ENCODE results near the gene SHANK3. TPM values are rescaled to one million over a fixed set of nuclear protein-coding genes. Genes with fewer than 3 reads are reported as not detected.

Gene SHANK3
- polyA plus RNA-seq, 1 of the 3 experiments (the other 2 are of a cell fraction): 1.5 TPM

DNA sequence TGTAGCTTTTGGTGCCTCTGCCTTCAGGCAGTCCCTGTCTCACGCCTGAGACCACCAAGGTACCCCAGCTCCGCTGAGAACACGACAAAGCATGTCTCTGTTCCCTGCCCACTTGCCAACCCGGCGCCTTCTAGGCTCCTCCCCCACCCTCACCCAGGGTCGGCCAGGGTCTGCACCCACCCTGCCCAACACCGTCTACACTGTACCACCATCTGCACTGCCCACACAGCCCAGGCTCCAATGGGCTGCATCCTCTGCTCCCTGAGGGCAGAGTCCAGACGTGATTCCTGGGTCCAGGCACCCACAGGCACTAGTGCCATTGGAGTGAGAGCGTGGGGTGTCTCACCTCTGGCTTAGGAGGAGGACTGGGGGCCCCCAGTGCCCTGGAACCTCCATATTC lies 42.6 kb downstream of the SHANK3 start:
- H3F3A ChIP-seq (replicated peaks; ENCODE audit: insufficient read depth): no peaks in the 10 kb centered on the region
- H3K9me3 ChIP-seq: no peaks in the 10 kb centered on the region
- ChIA-PET POLR2A (no interaction called here), CTCF (no interaction called here)
- H3K9me2 ChIP-seq: no peaks in the 10 kb centered on the region
- TF ChIP-seq JUND (IDR thresholded peaks at IDR 0.05) (no peak), ELF1 (IDR thresholded peaks at IDR 0.05) (no peak)
- H4K20me1 ChIP-seq (ENCODE audit: insufficient read depth): no peaks in the 10 kb centered on the region
- no peaks in the 10 kb centered on the region for H3K27me3 ChIP-seq (ENCODE audit: insufficient read depth)
- no peak for DNase-seq
- H3K4me2 ChIP-seq: no peak overlapping the region
- H3K36me3 ChIP-seq (replicated peaks in 1 of 2; ENCODE audit: control insufficient read depth in 1 of 2, insufficient read depth in 2 of 2, low read length in 1 of 2): no peaks in the 10 kb centered on the region
- H3K79me2 ChIP-seq (ENCODE audit: insufficient read depth): no peaks in the 10 kb centered on the region
- no peak overlapping the region for H3K9ac ChIP-seq
- no peaks in the 10 kb centered on the region for H3K4me1 ChIP-seq (ENCODE audit: control insufficient read depth in 1 of 2, insufficient read depth in 2 of 2, low read depth in 1 of 2, low read length in 1 of 2)
- H2AFZ ChIP-seq (ENCODE audit: low read depth): no peak overlapping the region
- H3K4me3 ChIP-seq (ENCODE audit: low read depth in 2 of 2, low read length in 1 of 2): no peak overlapping the region
- no peak overlapping the region for H3K27ac ChIP-seq (ENCODE audit: low read depth in 2 of 2, low read length in 1 of 2)
- 85% methylated on average over 7 of the region's 9 CpGs for WGBS (ENCODE audit: low lambda C conversion rate)

DNA sequence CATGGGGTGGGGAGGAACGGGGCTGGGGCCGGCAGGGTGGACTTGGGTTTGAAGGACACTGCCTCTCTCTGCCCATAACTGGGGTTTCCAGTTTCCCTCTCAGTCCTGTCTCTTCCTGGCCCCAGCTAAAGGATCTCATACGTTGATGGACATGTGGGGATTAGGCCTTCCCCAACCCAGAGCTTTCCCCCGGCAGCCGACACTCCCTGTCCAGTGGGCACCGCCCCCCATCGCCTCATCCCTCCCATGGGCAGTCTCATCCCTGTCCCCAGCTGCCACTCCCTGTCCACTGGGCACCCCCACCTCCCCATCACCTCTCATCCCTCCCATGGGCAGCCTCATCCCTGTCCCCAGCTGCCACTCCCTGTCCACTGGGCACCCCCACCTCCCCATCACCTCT lies 43.2 kb downstream of the SHANK3 start:
- Histone ChIP-seq H2AFZ (ENCODE audit: low read depth) (no peak overlapping the region), H3K27me3 (ENCODE audit: insufficient read depth) (no peaks in the 10 kb centered on the region), H3F3A (replicated peaks; ENCODE audit: insufficient read depth) (no peaks in the 10 kb centered on the region), H3K9ac (no peak overlapping the region), H3K9me3 (no peaks in the 10 kb centered on the region), H3K4me3 (ENCODE audit: low read depth in 2 of 2, low read length in 1 of 2) (no peak overlapping the region), H3K4me1 (ENCODE audit: control insufficient read depth in 1 of 2, insufficient read depth in 2 of 2, low read depth in 1 of 2, low read length in 1 of 2) (no peaks in the 10 kb centered on the region), H3K4me2 (no peak overlapping the region), H4K20me1 (ENCODE audit: insufficient read depth) (no peaks in the 10 kb centered on the region), H3K27ac (ENCODE audit: low read depth in 2 of 2, low read length in 1 of 2) (no peak overlapping the region), H3K36me3 (replicated peaks in 1 of 2; ENCODE audit: control insufficient read depth in 1 of 2, insufficient read depth in 2 of 2, low read length in 1 of 2) (no peaks in the 10 kb centered on the region), H3K79me2 (ENCODE audit: insufficient read depth) (no peaks in the 10 kb centered on the region), H3K9me2 (no peaks in the 10 kb centered on the region)
- no peak for DNase-seq
- TF ChIP-seq GABPA (IDR thresholded peaks at IDR 0.05; ENCODE audit: low read depth) (no peak), SMC3 (IDR thresholded peaks at IDR 0.05; ENCODE audit: low read depth, low read length) (no peak), RXRA (IDR thresholded peaks at IDR 0.05; ENCODE audit: borderline replicate concordance, low read depth) (no peak), RCOR1 (IDR thresholded peaks at IDR 0.05; ENCODE audit: low read length) (no peak), TAF1 (IDR thresholded peaks at IDR 0.05; ENCODE audit: borderline replicate concordance, low read depth, low read length) (no peak), SIN3A (IDR thresholded peaks at IDR 0.05; ENCODE audit: borderline replicate concordance, low read depth, low read length) (no peak), ELF1 (IDR thresholded peaks at IDR 0.05) (no peak), MEF2A (IDR thresholded peaks at IDR 0.05; ENCODE audit: borderline replicate concordance, low read depth) (no peak), YY1 (IDR thresholded peaks at IDR 0.05; ENCODE audit: low read depth) (no peak)
- TF ChIP-seq, protein P1, sequence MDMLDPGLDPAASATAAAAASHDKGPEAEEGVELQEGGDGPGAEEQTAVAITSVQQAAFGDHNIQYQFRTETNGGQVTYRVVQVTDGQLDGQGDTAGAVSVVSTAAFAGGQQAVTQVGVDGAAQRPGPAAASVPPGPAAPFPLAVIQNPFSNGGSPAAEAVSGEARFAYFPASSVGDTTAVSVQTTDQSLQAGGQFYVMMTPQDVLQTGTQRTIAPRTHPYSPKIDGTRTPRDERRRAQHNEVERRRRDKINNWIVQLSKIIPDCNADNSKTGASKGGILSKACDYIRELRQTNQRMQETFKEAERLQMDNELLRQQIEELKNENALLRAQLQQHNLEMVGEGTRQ (IDR thresholded peaks at IDR 0.05; ENCODE audit: borderline replicate concordance, low read depth, low read length): no peak
- TF ChIP-seq, protein P2, sequence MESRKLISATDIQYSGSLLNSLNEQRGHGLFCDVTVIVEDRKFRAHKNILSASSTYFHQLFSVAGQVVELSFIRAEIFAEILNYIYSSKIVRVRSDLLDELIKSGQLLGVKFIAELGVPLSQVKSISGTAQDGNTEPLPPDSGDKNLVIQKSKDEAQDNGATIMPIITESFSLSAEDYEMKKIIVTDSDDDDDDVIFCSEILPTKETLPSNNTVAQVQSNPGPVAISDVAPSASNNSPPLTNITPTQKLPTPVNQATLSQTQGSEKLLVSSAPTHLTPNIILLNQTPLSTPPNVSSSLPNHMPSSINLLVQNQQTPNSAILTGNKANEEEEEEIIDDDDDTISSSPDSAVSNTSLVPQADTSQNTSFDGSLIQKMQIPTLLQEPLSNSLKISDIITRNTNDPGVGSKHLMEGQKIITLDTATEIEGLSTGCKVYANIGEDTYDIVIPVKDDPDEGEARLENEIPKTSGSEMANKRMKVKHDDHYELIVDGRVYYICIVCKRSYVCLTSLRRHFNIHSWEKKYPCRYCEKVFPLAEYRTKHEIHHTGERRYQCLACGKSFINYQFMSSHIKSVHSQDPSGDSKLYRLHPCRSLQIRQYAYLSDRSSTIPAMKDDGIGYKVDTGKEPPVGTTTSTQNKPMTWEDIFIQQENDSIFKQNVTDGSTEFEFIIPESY (IDR thresholded peaks at IDR 0.05; ENCODE audit: borderline replicate concordance, low read depth): no peak
- TF ChIP-seq, protein P3, sequence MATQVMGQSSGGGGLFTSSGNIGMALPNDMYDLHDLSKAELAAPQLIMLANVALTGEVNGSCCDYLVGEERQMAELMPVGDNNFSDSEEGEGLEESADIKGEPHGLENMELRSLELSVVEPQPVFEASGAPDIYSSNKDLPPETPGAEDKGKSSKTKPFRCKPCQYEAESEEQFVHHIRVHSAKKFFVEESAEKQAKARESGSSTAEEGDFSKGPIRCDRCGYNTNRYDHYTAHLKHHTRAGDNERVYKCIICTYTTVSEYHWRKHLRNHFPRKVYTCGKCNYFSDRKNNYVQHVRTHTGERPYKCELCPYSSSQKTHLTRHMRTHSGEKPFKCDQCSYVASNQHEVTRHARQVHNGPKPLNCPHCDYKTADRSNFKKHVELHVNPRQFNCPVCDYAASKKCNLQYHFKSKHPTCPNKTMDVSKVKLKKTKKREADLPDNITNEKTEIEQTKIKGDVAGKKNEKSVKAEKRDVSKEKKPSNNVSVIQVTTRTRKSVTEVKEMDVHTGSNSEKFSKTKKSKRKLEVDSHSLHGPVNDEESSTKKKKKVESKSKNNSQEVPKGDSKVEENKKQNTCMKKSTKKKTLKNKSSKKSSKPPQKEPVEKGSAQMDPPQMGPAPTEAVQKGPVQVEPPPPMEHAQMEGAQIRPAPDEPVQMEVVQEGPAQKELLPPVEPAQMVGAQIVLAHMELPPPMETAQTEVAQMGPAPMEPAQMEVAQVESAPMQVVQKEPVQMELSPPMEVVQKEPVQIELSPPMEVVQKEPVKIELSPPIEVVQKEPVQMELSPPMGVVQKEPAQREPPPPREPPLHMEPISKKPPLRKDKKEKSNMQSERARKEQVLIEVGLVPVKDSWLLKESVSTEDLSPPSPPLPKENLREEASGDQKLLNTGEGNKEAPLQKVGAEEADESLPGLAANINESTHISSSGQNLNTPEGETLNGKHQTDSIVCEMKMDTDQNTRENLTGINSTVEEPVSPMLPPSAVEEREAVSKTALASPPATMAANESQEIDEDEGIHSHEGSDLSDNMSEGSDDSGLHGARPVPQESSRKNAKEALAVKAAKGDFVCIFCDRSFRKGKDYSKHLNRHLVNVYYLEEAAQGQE (IDR thresholded peaks at IDR 0.05; ENCODE audit: low read depth, low read length): no peak
- POLR2A ChIA-PET: no interaction called here
- WGBS (ENCODE audit: low lambda C conversion rate): 87% methylated on average over 5 of the region's 7 CpGs
- CTCF ChIA-PET: no interaction called here
